Osteocyte (in vitro differentiated cells): ENCODE measurements around the gene RAD51B. TPM values are rescaled to one million over a fixed set of nuclear protein-coding genes. Genes with fewer than 3 reads are reported as not detected.

Experiments
- DNase-seq: peaks from one replicate; pipeline ENCODE4 v3.0.0; 2021; ENCODE audit warnings: mixed read lengths; ENCODE audit not compliant: unreplicated experiment; ENCODE audit errors: extremely low spot score
- H3K27ac Mint-ChIP-seq: one replicate; pipeline ENCODE4 v1.8.0; 2021; ENCODE audit warnings: mild to moderate bottlenecking, mixed read lengths; ENCODE audit not compliant: unreplicated experiment
- H3K27me3 Mint-ChIP-seq: one replicate; pipeline ENCODE4 v1.8.0; 2021; ENCODE audit warnings: mixed read lengths; ENCODE audit not compliant: unreplicated experiment
- H3K36me3 Mint-ChIP-seq: one replicate; pipeline ENCODE4 v1.8.0; 2021; ENCODE audit warnings: mixed read lengths; ENCODE audit not compliant: unreplicated experiment
- H3K4me1 Mint-ChIP-seq: one replicate; pipeline ENCODE4 v1.8.0; 2021; ENCODE audit warnings: mixed read lengths; ENCODE audit not compliant: unreplicated experiment
- H3K4me3 Mint-ChIP-seq: one replicate; pipeline ENCODE4 v1.8.0; 2021; ENCODE audit warnings: mild to moderate bottlenecking, moderate library complexity, mixed read lengths; ENCODE audit not compliant: unreplicated experiment
- H3K9me3 Mint-ChIP-seq: one replicate; pipeline ENCODE4 v1.8.0; 2021; ENCODE audit warnings: mixed read lengths; ENCODE audit not compliant: unreplicated experiment
- total RNA-seq: library from RNA; stranded (reverse); gene quantifications from 2 replicates; pipeline ENCODE4 v1.2.1, GENCODE V29; 2021
- TF ChIP-seq, protein P1 (sequence below): fragments of 200-600 bp; sonication (generic); IDR thresholded peaks from 2 replicates; pipeline ENCODE4 v1.5.0; 2021; ENCODE audit warnings: antibody characterized with exemption, mild to moderate bottlenecking, moderate library complexity

The RAD51B gene
- total RNA-seq, 1 donor from 2014 or later = 12.7 TPM

- Mint-ChIP-seq H3K36me3 (no peaks in the 10 kb centered on the region), H3K27ac (no peak overlapping the region), H3K4me1 (peaks cover 50% of the 10 kb centered on the region), H3K4me3 (no peak overlapping the region), H3K9me3 (no peaks in the 10 kb centered on the region), H3K27me3 (no peaks in the 10 kb centered on the region)
- no peak for DNase-seq
- TF ChIP-seq, protein P1, sequence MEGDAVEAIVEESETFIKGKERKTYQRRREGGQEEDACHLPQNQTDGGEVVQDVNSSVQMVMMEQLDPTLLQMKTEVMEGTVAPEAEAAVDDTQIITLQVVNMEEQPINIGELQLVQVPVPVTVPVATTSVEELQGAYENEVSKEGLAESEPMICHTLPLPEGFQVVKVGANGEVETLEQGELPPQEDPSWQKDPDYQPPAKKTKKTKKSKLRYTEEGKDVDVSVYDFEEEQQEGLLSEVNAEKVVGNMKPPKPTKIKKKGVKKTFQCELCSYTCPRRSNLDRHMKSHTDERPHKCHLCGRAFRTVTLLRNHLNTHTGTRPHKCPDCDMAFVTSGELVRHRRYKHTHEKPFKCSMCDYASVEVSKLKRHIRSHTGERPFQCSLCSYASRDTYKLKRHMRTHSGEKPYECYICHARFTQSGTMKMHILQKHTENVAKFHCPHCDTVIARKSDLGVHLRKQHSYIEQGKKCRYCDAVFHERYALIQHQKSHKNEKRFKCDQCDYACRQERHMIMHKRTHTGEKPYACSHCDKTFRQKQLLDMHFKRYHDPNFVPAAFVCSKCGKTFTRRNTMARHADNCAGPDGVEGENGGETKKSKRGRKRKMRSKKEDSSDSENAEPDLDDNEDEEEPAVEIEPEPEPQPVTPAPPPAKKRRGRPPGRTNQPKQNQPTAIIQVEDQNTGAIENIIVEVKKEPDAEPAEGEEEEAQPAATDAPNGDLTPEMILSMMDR = no peak
These were observed 583.0 kb downstream of the RAD51B start for GRCh38 chr14:68402525-68403101.

GRCh38 chr14:68403191-68404145 lies 583.9 kb downstream of the RAD51B start:
- H3K36me3 Mint-ChIP-seq = no peaks in the 10 kb centered on the region
- TF ChIP-seq, protein P1 = no peak
- no peak overlapping the region for H3K27ac Mint-ChIP-seq
- peaks cover 44% of the 10 kb centered on the region for H3K4me1 Mint-ChIP-seq
- no peaks in the 10 kb centered on the region for H3K9me3 Mint-ChIP-seq
- no peak for DNase-seq
- no peaks in the 10 kb centered on the region for H3K27me3 Mint-ChIP-seq
- H3K4me3 Mint-ChIP-seq = no peak overlapping the region

DNA sequence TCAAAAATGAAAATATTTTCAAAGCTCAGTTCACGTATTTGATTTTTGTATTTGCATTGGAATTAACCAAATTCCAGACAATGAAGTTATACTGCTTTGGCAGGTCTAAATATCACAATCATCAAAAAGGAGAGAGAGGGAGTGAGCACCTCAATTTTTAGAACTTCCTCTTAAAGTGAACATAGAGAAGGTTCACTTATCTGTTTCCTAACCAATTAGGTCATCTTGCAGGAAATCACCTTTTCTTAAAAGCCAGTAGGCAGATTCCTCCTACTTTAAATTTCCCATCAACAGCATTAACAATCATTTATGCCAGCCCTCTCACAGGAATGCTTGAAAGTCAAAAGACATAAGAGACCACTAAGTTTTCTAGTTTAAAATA lies 584.6 kb downstream of the RAD51B start:
- TF ChIP-seq, protein P1 = no peak
- DNase-seq = no peak
- H3K27me3 Mint-ChIP-seq = no peaks in the 10 kb centered on the region
- H3K4me1 Mint-ChIP-seq = peaks cover 44% of the 10 kb centered on the region
- H3K36me3 Mint-ChIP-seq = no peaks in the 10 kb centered on the region
- H3K9me3 Mint-ChIP-seq = no peaks in the 10 kb centered on the region
- H3K27ac Mint-ChIP-seq = no peak overlapping the region
- no peak overlapping the region for H3K4me3 Mint-ChIP-seq

DNA sequence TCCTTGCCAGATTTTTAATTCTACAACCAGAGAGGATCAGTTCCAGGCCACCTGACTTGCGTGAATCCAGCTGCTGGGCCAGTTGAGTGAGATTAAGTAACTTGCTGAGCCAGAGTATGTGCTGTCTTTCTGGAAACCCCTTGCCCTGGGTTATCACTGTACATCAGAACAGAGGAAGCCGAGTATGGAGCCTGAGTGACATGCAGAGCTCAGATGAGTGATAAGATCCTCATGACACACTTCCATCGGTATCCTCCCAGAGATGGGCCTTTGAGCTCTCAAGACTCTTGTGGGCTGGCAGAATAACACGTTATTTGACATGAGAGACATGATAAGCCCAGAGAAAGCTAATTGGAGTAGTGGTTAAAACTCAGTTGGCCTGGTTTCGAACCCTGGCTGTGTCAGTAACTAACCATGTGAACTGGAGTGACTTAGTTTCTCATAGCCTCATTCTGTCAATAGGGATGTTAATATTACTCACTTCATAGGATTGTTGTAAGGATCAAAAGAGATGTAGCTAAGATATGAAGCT lies 585.1 kb downstream of the RAD51B start:
- no peak for DNase-seq
- no peaks in the 10 kb centered on the region for H3K27me3 Mint-ChIP-seq
- H3K4me1 Mint-ChIP-seq = peaks cover 47% of the 10 kb centered on the region
- TF ChIP-seq, protein P1 = no peak
- H3K36me3 Mint-ChIP-seq = no peaks in the 10 kb centered on the region
- no peak overlapping the region for H3K4me3 Mint-ChIP-seq
- H3K27ac Mint-ChIP-seq = peak overlapping the region; percentile 38
- H3K9me3 Mint-ChIP-seq = no peaks in the 10 kb centered on the region

DNA sequence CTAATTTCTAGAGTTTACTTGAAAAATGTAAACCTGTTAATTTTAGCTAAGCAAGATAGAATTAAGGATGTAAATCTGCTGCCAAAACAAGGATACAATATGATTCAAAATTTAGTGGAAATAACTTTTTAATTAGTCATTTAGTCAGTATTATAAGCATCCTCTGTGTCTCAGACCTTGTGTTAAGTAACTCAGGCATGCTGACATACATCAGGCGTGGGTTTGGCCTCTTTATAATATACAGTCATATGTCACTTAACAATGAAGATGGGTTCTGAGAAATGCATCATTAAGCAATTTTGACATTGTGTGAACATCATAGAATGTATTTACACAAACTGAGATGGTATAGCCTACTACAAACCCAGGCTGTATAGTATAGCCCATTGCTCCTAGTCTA lies 586.4 kb downstream of the RAD51B start:
- TF ChIP-seq, protein P1 = no peak
- H3K36me3 Mint-ChIP-seq = no peaks in the 10 kb centered on the region
- peaks cover 35% of the 10 kb centered on the region for H3K4me1 Mint-ChIP-seq
- H3K9me3 Mint-ChIP-seq = no peaks in the 10 kb centered on the region
- H3K4me3 Mint-ChIP-seq = no peak overlapping the region
- no peaks in the 10 kb centered on the region for H3K27me3 Mint-ChIP-seq
- no peak for DNase-seq
- no peak overlapping the region for H3K27ac Mint-ChIP-seq
